Suprapubic skin (tissue), 4 donors: ENCODE measurements around the gene SLC11A1. TPM values are rescaled to one million over a fixed set of nuclear protein-coding genes. Genes with fewer than 3 reads are reported as not detected.

ENCODE experiments used
- DNase-seq, 2 donors: peaks; one replicate each; pipeline ENCODE4 v3.0.0-alpha.2; 2019; ENCODE audit warnings: low spot score in 2 of 2
- H3K27ac ChIP-seq: fragments of 200-600 bp; sonication (generic); one replicate; pipeline ENCODE4 v1.5.1; 2019
- H3K27me3 ChIP-seq: fragments of 200-600 bp; sonication (generic); one replicate; pipeline ENCODE4 v1.5.1; 2019
- H3K36me3 ChIP-seq: fragments of 200-600 bp; sonication (generic); one replicate; pipeline ENCODE4 v1.5.1; 2019
- H3K4me1 ChIP-seq: fragments of 200-600 bp; sonication (generic); one replicate; pipeline ENCODE4 v1.5.1; 2019
- H3K4me3 ChIP-seq: fragments of 200-600 bp; sonication (generic); one replicate; pipeline ENCODE4 v1.5.1; 2019; ENCODE audit warnings: mild to moderate bottlenecking
- H3K9me3 ChIP-seq: fragments of 200-600 bp; sonication (generic); one replicate; pipeline ENCODE4 v1.5.1; 2019
- EP300 ChIP-seq: sonication (generic); formaldehyde crosslinking; IDR thresholded peaks from one replicate; pipeline ENCODE4 v1.6.1; 2017; ENCODE audit warnings: antibody characterized with exemption
- POLR2A ChIP-seq, 2 donors: fragments of 450-650 bp; IDR thresholded peaks; one replicate each; pipeline ENCODE4 v1.6.1; 2017; ENCODE audit warnings: antibody characterized with exemption in 2 of 2, mild to moderate bottlenecking in 2 of 2, moderate library complexity in 2 of 2
- POLR2AphosphoS5 ChIP-seq, 3 donors: sonication (generic); formaldehyde crosslinking; IDR thresholded peaks; one replicate each; pipeline ENCODE4 v1.6.1; 2017; ENCODE audit warnings: antibody characterized with exemption in 3 of 3
- WGBS: methylation state at CpG from one replicate; pipeline ENCODE4 v1.1.5; 2018; 5-methylcytosine and 5-hydroxymethylcytosine counted together
- total RNA-seq, 4 donors: library from RNA; depleted of rRNA; stranded (reverse); fragments of >200 nt; gene quantifications; one replicate each; pipeline ENCODE4 v1.1.0, GENCODE V29; 2016
- TF ChIP-seq, protein P1 (sequence below), 2 donors: fragments of 200-600 bp in 1 of 2; fragments of 450-650 bp in 1 of 2; sonication (generic) in 1 of 2; IDR thresholded peaks; one replicate each; pipeline ENCODE4 v1.5.1; 2016 to 2019; ENCODE audit warnings: antibody characterized with exemption in 2 of 2, mild to moderate bottlenecking in 1 of 2, moderate library complexity in 1 of 2

The SLC11A1 gene
- total RNA-seq, 4 donors from 2014 or later = 0.78 to 16.1 (median 7.6) TPM

DNA sequence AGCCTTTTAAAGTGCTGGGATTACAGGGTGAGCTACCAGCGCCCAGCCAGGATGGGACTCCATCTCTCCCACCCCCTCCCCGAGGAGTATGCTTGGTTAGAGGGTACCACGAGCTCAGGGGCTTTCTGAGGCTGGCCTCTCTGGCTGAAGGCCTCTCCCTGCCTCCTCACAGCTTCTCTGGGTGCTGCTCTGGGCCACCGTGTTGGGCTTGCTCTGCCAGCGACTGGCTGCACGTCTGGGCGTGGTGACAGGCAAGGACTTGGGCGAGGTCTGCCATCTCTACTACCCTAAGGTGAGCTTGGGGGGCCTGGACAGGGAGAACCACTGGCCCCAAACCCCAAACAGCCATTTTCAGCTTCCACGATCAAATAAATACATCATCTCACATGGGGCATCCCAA lies 2.9 kb downstream of the SLC11A1 start:
- TF ChIP-seq, protein P1, sequence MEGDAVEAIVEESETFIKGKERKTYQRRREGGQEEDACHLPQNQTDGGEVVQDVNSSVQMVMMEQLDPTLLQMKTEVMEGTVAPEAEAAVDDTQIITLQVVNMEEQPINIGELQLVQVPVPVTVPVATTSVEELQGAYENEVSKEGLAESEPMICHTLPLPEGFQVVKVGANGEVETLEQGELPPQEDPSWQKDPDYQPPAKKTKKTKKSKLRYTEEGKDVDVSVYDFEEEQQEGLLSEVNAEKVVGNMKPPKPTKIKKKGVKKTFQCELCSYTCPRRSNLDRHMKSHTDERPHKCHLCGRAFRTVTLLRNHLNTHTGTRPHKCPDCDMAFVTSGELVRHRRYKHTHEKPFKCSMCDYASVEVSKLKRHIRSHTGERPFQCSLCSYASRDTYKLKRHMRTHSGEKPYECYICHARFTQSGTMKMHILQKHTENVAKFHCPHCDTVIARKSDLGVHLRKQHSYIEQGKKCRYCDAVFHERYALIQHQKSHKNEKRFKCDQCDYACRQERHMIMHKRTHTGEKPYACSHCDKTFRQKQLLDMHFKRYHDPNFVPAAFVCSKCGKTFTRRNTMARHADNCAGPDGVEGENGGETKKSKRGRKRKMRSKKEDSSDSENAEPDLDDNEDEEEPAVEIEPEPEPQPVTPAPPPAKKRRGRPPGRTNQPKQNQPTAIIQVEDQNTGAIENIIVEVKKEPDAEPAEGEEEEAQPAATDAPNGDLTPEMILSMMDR (IDR thresholded peaks at IDR 0.05) = no peak
- TF ChIP-seq POLR2AphosphoS5 (IDR thresholded peaks at IDR 0.05) = no peak
- no peak for TF ChIP-seq POLR2A (IDR thresholded peaks at IDR 0.05)
- Histone ChIP-seq H3K27me3 (no peaks in the 10 kb centered on the region), H3K36me3 (no peaks in the 10 kb centered on the region), H3K27ac (no peak overlapping the region), H3K4me1 (peaks cover 25% of the 10 kb centered on the region), H3K9me3 (no peaks in the 10 kb centered on the region), H3K4me3 (no peak overlapping the region)
- DNase-seq = no peak
- WGBS = 71% methylated on average over 6 of the region's 9 CpGs

DNA sequence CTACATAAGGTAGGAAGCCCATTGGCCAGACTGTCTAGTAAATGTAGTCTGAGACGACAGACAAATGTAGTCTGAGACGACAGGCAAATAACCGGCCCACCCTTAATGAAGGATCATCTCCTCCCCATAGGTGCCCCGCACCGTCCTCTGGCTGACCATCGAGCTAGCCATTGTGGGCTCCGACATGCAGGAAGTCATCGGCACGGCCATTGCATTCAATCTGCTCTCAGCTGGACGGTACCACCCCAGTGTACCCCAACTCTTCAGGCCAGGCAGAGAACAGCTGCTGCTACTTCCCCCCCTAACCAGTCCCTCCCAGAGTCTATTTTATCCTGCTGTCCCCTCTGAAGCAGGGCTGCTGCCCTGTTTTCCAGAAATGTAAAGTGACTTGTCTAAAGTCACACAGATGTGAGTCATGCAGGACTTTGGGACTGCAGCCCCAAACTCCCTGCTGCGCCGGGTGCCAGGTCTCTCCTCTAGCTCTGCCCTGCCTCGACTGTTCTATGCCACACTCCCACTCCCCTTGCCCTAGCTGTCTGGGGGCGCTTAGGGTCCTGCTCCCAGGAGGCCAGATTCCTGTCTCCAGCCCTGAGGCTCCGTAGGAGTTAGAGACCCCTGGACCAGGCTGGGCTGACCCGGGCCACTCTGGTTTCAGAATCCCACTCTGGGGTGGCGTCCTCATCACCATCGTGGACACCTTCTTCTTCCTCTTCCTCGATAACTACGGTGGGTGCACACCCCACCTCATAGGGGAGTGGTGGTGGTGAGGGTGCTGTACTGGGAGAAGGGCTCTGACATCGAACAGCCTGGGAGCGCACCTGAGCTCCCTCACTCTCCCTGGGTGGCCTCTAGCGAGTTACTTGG lies 4.7 kb downstream of the SLC11A1 start:
- no peaks in the 10 kb centered on the region for H3K9me3 ChIP-seq
- WGBS = 67% methylated on average over 19 of the region's 23 CpGs
- H3K4me1 ChIP-seq = peaks cover 25% of the 10 kb centered on the region
- H3K4me3 ChIP-seq = peak overlapping the region; percentile 34
- TF ChIP-seq, protein P1 (IDR thresholded peaks at IDR 0.05) = no peak
- no peak for TF ChIP-seq EP300
- TF ChIP-seq POLR2A (IDR thresholded peaks at IDR 0.05) = no peak
- TF ChIP-seq POLR2AphosphoS5 (IDR thresholded peaks at IDR 0.05) = no peak
- DNase-seq = no peak
- H3K36me3 ChIP-seq = no peaks in the 10 kb centered on the region
- no peaks in the 10 kb centered on the region for H3K27me3 ChIP-seq
- H3K27ac ChIP-seq = no peak overlapping the region

DNA sequence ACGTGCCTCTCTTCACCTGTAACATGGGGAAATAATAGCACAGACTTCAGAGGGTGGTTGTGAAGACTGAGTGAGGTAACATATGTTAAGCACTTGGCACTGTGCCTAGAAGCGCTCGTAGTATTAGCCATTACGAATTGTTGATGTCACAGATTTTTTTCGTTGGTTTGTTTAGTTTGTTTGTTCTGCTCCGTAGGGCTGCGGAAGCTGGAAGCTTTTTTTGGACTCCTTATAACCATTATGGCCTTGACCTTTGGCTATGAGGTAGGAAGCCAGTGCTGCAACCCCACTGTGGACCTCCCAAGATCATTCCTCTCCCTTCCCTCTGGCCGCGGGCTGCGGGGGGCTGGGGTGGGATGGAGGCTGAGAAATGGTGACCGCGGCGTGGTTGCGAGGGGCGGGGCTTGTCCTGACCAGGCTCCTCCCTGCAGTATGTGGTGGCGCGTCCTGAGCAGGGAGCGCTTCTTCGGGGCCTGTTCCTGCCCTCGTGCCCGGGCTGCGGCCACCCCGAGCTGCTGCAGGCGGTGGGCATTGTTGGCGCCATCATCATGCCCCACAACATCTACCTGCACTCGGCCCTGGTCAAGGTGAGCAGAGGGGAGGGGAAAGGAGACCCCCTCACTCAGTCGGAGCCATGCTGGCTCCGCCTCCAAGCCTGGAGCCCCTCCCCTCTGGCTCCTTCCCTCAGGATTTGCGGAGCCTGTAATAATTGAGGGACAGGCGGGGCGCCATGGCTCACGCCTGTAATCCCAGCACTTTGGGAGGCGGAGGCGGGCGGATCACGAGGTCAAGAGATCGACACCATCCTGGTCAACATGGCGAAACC lies 5.5 kb downstream of the SLC11A1 start:
- peak in 1 of 2 donors; percentile 70 for DNase-seq
- Histone ChIP-seq H3K27ac (no peak overlapping the region), H3K4me1 (peaks cover 21% of the 10 kb centered on the region), H3K4me3 (peak overlapping the region; percentile 34), H3K27me3 (no peaks in the 10 kb centered on the region), H3K36me3 (no peaks in the 10 kb centered on the region), H3K9me3 (no peaks in the 10 kb centered on the region)
- TF ChIP-seq, protein P1 (IDR thresholded peaks at IDR 0.05) = no peak
- TF ChIP-seq POLR2AphosphoS5 (IDR thresholded peaks at IDR 0.05) (no peak), POLR2A (IDR thresholded peaks at IDR 0.05) (no peak), EP300 (no peak)
- WGBS = 19% methylated on average over 32 of the region's 38 CpGs

DNA sequence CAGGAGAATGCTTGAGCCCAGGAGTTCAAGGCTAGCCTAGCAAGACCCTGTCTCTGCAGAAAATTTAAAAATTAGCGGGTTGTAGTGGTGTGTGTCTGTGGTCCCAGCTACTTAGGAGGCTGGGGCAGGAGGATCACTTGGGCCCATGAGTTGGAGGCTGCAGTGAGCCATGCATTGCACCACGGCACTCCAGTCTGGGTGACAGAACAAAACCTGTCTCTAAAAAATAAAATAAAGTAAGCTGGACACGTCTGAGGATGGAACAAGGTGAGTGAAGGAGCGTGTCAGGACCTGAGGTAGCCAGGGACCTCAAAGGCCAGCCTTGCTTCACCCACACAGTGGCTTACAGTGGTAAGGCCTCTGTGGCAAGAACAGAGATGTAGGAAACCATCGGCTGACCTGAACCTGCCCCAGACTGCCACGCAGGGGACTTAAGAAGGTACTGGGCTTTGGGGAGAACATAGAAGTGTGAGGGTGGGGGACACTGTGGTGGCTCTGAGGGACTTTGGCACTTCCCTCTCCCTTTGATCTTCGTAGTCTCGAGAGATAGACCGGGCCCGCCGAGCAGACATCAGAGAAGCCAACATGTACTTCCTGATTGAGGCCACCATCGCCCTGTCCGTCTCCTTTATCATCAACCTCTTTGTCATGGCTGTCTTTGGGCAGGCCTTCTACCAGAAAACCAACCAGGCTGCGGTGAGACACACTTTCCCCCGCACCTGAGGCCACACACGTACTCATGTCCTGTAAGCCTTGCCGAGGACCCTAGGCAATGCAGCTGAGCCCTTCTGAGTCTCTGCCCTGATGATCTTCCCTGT lies 7.5 kb downstream of the SLC11A1 start:
- Histone ChIP-seq H3K4me3 (no peak overlapping the region), H3K27ac (no peak overlapping the region), H3K9me3 (no peaks in the 10 kb centered on the region), H3K36me3 (no peaks in the 10 kb centered on the region), H3K4me1 (peaks cover 11% of the 10 kb centered on the region), H3K27me3 (no peaks in the 10 kb centered on the region)
- TF ChIP-seq, protein P1 (IDR thresholded peaks at IDR 0.05) = no peak
- no peak for TF ChIP-seq POLR2AphosphoS5 (IDR thresholded peaks at IDR 0.05)
- no peak for TF ChIP-seq POLR2A (IDR thresholded peaks at IDR 0.05)
- TF ChIP-seq EP300 = no peak
- WGBS = 87% methylated on average over 17 of the region's 17 CpGs
- no peak for DNase-seq
